Measurements from ENCODE around the gene LLPH. TPM values are rescaled to one million over a fixed set of nuclear protein-coding genes. Genes with fewer than 3 reads are reported as not detected.

Gene LLPH
- total RNA-seq, 2 donors from 2014 or later: 7.0 to 10.1 TPM

DNA sequence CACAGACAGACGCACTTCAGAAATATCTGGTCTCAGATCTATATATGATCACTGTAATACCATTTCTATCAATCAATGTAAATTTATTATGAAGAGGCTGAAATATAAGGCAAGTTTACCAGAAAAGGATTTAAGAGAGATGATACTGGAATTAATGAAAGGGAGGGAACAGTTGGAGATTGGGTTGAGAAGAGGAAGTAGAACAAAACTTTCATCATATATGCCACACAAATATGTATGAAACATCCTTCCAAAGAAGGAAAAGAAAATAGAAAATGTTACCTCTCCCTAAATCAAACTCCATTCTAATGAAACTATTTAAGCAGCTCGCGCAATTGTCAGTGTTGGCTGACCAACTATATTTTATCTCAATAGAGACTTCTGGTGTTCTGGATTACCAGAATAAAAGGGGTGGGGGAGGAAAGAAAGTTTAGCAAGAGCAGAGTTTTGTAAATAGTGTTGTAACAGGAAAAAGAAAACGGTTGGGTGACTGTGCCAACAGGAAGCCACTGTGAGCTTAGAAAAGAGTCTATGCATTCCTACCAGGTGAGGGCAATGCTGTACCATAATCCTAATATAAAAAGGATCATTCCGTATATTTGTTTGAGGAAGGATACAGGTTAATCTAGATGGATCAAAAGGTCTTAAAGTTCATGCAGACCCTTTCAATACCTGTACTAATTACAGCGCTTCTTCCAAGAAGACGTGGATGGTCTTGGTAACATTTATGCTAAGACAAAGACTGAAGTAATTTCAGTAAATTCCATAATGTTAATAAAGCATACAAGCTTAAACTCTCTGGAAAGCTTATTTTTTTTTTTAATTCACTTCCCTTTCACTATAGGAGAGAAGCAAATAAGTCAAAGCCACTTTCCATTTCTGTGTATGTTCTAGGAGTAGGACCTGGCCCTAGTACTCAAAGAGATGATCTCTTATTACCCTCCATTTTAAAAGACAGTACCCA, 14.5 kb upstream of the LLPH start:
- peaks cover 0 to 17% of the 10 kb centered on the region in 2 donors for H3K9me3 ChIP-seq
- no peak overlapping the region for H3K4me3 ChIP-seq
- TF ChIP-seq, protein P1, sequence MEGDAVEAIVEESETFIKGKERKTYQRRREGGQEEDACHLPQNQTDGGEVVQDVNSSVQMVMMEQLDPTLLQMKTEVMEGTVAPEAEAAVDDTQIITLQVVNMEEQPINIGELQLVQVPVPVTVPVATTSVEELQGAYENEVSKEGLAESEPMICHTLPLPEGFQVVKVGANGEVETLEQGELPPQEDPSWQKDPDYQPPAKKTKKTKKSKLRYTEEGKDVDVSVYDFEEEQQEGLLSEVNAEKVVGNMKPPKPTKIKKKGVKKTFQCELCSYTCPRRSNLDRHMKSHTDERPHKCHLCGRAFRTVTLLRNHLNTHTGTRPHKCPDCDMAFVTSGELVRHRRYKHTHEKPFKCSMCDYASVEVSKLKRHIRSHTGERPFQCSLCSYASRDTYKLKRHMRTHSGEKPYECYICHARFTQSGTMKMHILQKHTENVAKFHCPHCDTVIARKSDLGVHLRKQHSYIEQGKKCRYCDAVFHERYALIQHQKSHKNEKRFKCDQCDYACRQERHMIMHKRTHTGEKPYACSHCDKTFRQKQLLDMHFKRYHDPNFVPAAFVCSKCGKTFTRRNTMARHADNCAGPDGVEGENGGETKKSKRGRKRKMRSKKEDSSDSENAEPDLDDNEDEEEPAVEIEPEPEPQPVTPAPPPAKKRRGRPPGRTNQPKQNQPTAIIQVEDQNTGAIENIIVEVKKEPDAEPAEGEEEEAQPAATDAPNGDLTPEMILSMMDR (IDR thresholded peaks at IDR 0.05): peak; percentile 48 to 73
- peaks cover 18% of the 10 kb centered on the region for H3K36me3 ChIP-seq
- H3K4me1 ChIP-seq: peaks cover 0 to 15% of the 10 kb centered on the region in 2 donors
- H3K27me3 ChIP-seq: no peaks in the 10 kb centered on the region
- peak overlapping the region; percentile 34 to 66 for H3K27ac ChIP-seq
- peak; percentile 66 for DNase-seq (ENCODE audit: low spot score)

DNA sequence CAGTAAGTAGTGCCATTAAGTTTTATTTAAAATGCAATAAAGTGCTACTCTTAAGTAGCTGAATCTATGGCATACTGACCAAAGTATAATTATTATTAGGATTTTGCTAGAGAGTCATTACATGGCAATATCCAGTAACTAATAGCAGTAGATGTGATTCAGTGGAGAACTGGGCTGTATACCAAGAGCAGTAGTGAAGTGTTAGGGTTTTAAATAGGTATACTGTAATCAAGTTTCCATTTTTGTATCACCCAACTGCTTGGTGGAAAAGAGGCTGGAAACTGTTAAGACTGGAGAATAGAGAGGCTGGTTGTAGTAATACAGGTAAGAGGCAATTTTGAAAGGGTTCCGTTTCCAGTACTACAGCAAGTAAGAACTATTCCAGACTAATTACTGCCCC, 13.3 kb upstream of the LLPH start:
- peaks cover 0 to 17% of the 10 kb centered on the region in 2 donors for H3K9me3 ChIP-seq
- H3K4me1 ChIP-seq: peaks cover 0 to 15% of the 10 kb centered on the region in 2 donors
- H3K27ac ChIP-seq: peak overlapping the region; percentile 34 to 66
- H3K4me3 ChIP-seq: no peak overlapping the region
- no peak for DNase-seq (ENCODE audit: low spot score)
- no peaks in the 10 kb centered on the region for H3K27me3 ChIP-seq
- peaks cover 22% of the 10 kb centered on the region for H3K36me3 ChIP-seq
- TF ChIP-seq, protein P1 (IDR thresholded peaks at IDR 0.05): no peak

DNA sequence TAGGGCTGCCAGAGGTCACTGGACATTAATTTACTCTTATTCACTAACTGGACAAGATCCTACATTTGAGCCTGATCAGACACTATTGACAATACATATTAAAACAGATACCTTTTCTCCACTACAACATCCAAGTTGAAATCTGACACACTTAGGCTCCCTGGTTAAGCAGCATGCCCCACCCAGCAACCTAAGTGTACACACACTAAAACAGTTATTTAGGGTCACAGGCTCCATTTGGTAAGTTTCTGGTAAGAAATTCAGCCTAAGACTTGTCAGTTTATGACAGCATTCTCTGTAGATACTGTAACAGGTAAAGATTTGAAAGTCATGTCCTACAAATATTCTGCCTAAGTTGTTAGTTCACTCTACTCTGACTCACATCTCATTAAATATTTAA, 12.3 kb upstream of the LLPH start:
- peaks cover 28% of the 10 kb centered on the region for H3K36me3 ChIP-seq
- H3K27ac ChIP-seq: no peak overlapping the region
- TF ChIP-seq, protein P1 (IDR thresholded peaks at IDR 0.05): no peak
- H3K27me3 ChIP-seq: no peaks in the 10 kb centered on the region
- H3K4me1 ChIP-seq: peaks cover 0 to 15% of the 10 kb centered on the region in 2 donors
- H3K9me3 ChIP-seq: peaks cover 0 to 17% of the 10 kb centered on the region in 2 donors
- H3K4me3 ChIP-seq: no peak overlapping the region
- no peak for DNase-seq (ENCODE audit: low spot score)

DNA sequence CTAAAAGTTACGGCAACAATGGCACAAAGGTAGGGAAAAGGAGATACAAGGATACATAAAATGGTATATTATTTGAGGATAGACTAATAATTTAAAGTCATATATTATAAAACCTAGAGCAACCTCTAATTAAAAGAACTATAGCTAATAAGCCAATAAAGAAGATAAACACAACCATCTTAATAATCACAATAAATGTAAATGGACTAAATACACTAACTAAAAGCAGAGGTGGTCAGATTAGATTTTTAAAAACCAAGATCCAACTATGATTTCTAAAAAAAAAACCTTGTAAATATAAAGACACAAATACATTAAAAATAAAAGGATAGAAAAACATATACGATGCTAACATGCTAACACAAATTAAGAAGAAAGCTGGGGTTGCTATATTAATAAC, 10.7 kb upstream of the LLPH start:
- H3K27me3 ChIP-seq: no peaks in the 10 kb centered on the region
- DNase-seq (ENCODE audit: low spot score): no peak
- H3K9me3 ChIP-seq: peaks cover 0 to 17% of the 10 kb centered on the region in 2 donors
- peaks cover 0 to 15% of the 10 kb centered on the region in 2 donors for H3K4me1 ChIP-seq
- H3K4me3 ChIP-seq: no peak overlapping the region
- no peak overlapping the region for H3K27ac ChIP-seq
- peaks cover 41% of the 10 kb centered on the region for H3K36me3 ChIP-seq
- TF ChIP-seq, protein P1 (IDR thresholded peaks at IDR 0.05): no peak

DNA sequence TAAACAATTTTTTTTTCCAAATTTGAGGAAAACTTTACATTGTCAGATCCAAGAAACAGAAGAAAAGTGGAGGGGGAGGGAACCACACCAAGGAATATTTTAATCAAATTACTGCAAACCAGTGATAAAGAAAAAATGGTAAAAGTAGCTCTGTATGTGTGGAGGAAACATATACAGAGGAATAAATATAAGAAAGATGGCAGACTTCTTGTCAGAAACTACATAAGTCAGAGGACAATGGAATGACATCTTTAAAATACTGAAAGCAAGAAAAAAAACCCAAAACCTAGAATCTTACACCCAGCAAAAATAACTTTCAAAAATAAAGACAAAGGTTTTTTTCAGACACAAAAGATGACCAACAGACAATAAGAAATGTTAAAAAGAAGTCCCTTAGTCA, 10.2 kb upstream of the LLPH start:
- TF ChIP-seq, protein P1 (IDR thresholded peaks at IDR 0.05): no peak
- peaks cover 41% of the 10 kb centered on the region for H3K36me3 ChIP-seq
- DNase-seq (ENCODE audit: low spot score): no peak
- H3K4me3 ChIP-seq: no peak overlapping the region
- no peak overlapping the region for H3K27ac ChIP-seq
- peaks cover 0 to 15% of the 10 kb centered on the region in 2 donors for H3K4me1 ChIP-seq
- peaks cover 0 to 17% of the 10 kb centered on the region in 2 donors for H3K9me3 ChIP-seq
- no peaks in the 10 kb centered on the region for H3K27me3 ChIP-seq
